HepG2 (cell line): ENCODE data around the gene C18orf63. TPM values are rescaled to one million over a fixed set of nuclear protein-coding genes. Genes with fewer than 3 reads are reported as not detected.
A peak's percentile ranks its signal among the peaks of the same experiment; 100 is the strongest.

Experiments used
- AKNA ChIP-seq: sonication (generic); formaldehyde crosslinking; IDR thresholded peaks from 2 replicates; pipeline ENCODE4 v1.4.0; 2020; ENCODE audit warnings: missing genetic modification reagents, borderline replicate concordance
- ELF3 ChIP-seq: IDR thresholded peaks from 2 replicates; pipeline ENCODE4 v1.6.1; 2016; ENCODE audit warnings: missing genetic modification reagents, missing compliant biosample characterization
- GABPA ChIP-seq, 2 experiments: IDR thresholded peaks; 2 replicates each; pipeline ENCODE4 v1.6.1; 2011 to 2016; ENCODE audit warnings: low read depth in 2 of 2, low read length in 1 of 2, missing biosample characterization in 1 of 2, missing genetic modification characterization in 1 of 2
- HBP1 ChIP-seq: IDR thresholded peaks from 2 replicates; pipeline ENCODE4 v1.6.1; 2016; ENCODE audit warnings: low read depth, control low read depth
- HMG20B ChIP-seq: conservative IDR thresholded peaks from 2 replicates; pipeline ENCODE4 v1.6.1; 2016; ENCODE audit warnings: missing genetic modification reagents, missing compliant biosample characterization
- HMGA1 ChIP-seq: sonication (generic); formaldehyde crosslinking; conservative IDR thresholded peaks from 2 replicates; pipeline ENCODE4 v1.4.0; 2020; ENCODE audit warnings: missing genetic modification reagents
- NR2F2 ChIP-seq: IDR thresholded peaks from 2 replicates; pipeline ENCODE4 v1.6.1; 2012; ENCODE audit warnings: low read depth, inconsistent platforms, borderline replicate concordance
- RBM39 ChIP-seq: fragments of 200-400 bp; formaldehyde crosslinking; IDR thresholded peaks from one replicate; pipeline ENCODE4 v1.6.1; 2018; ENCODE audit warnings: antibody characterized with exemption, mild to moderate bottlenecking, low read depth, low read length; ENCODE audit not compliant: poor library complexity, severe bottlenecking
- SIX4 ChIP-seq: sonication (generic); formaldehyde crosslinking; IDR thresholded peaks from 2 replicates; pipeline ENCODE4 v1.4.0; 2020; ENCODE audit warnings: missing genetic modification reagents
- SP140L ChIP-seq: sonication (generic); formaldehyde crosslinking; IDR thresholded peaks from 2 replicates; pipeline ENCODE4 v1.4.0; 2020; ENCODE audit warnings: missing genetic modification reagents, borderline replicate concordance
- SRSF4 ChIP-seq: fragments of 200-400 bp; formaldehyde crosslinking; IDR thresholded peaks from one replicate; pipeline ENCODE4 v1.6.1; 2018; ENCODE audit warnings: mild to moderate bottlenecking, low read depth, low read length, moderate library complexity; ENCODE audit not compliant: poor library complexity, severe bottlenecking
- TGIF2 ChIP-seq: IDR thresholded peaks from 2 replicates; pipeline ENCODE4 v1.6.1; 2016; ENCODE audit warnings: control low read depth, missing compliant biosample characterization
- YY1 ChIP-seq: IDR thresholded peaks from 2 replicates; pipeline ENCODE4 v1.6.1; 2011; ENCODE audit warnings: low read length, low read depth, moderate library complexity, mild to moderate bottlenecking; ENCODE audit not compliant: insufficient read depth, insufficient replicate concordance
- ZFP82 ChIP-seq: sonication (generic); formaldehyde crosslinking; IDR thresholded peaks from 2 replicates; pipeline ENCODE4 v1.5.1; 2020; ENCODE audit warnings: mild to moderate bottlenecking, missing genetic modification reagents, borderline replicate concordance
- ZFYVE20 ChIP-seq: sonication (generic); formaldehyde crosslinking; IDR thresholded peaks from 2 replicates; pipeline ENCODE4 v1.8.0; 2023; ENCODE audit warnings: low read depth, mild to moderate bottlenecking, moderate library complexity, missing genetic modification reagents, borderline replicate concordance
- ZMAT3 ChIP-seq: sonication (generic); formaldehyde crosslinking; conservative IDR thresholded peaks from 2 replicates; pipeline ENCODE4 v1.7.0; 2021; ENCODE audit warnings: missing genetic modification reagents
- ZNF546 ChIP-seq: sonication (generic); formaldehyde crosslinking; conservative IDR thresholded peaks from 2 replicates; pipeline ENCODE4 v1.8.1; 2023; ENCODE audit warnings: mild to moderate bottlenecking, missing genetic modification reagents
- ZNF549 ChIP-seq: sonication (generic); formaldehyde crosslinking; IDR thresholded peaks from 2 replicates; pipeline ENCODE4 v1.5.0; 2020; ENCODE audit warnings: missing genetic modification reagents
- ZNF687 ChIP-seq: sonication (generic); formaldehyde crosslinking; IDR thresholded peaks from 2 replicates; pipeline ENCODE4 v1.5.1; 2020; ENCODE audit warnings: mild to moderate bottlenecking, missing genetic modification reagents, moderate library complexity
- polyA plus RNA-seq, 8 experiments: library from polyadenylated mRNA; depleted of rRNA in 3 of 8; stranded (reverse) in 7 of 8; unstranded in 1 of 8; fragments of >200 nt; fragmentation: Illumina TruSeq in 4 of 8; extraction: Trizol in 4 of 8; gene quantifications; 2 replicates each; pipeline versions ENCODE4 v1.2.1 to v1.2.3, GENCODE V29; 2011 to 2016; ENCODE audit warnings: low read depth in 4 of 8, missing spikeins in 1 of 8, mixed read lengths in 1 of 8; ENCODE audit not compliant: insufficient read depth in 1 of 8
- total RNA-seq, 5 experiments: library from RNA; depleted of rRNA; stranded (reverse); fragments of >200 nt; fragmentation: Illumina TruSeq; extraction: Trizol; gene quantifications; 2 replicates each; pipeline ENCODE4 v1.2.3, GENCODE V29; 2016; ENCODE audit warnings: low read depth in 1 of 5

C18orf63 gene
- total and polyA plus RNA-seq, 2 of the 13 experiments (the other 11 are each of a cell fraction or from before 2014, with no cell fraction given) = 0.01 TPM; not detected in 1

GRCh38 chr18:74281980-74282754 lies 33.5 kb upstream of the C18orf63 start (continued):
- TF ChIP-seq ZFP82 (CRISPR knock-in tag) = no peak
- no peak for TF ChIP-seq SRSF4
- no peak for TF ChIP-seq GABPA (IDR thresholded peaks at IDR 0.05; ENCODE audit: low read depth, low read length)
- TF ChIP-seq GABPA (CRISPR knock-in tag; IDR thresholded peaks at IDR 0.05; ENCODE audit: low read depth) = no peak
- no peak for TF ChIP-seq ZNF549
- no peak for TF ChIP-seq SP140L (CRISPR knock-in tag)
- TF ChIP-seq TGIF2 (CRISPR knock-in tag) = no peak
- no peak for TF ChIP-seq AKNA (CRISPR knock-in tag)
- no peak for TF ChIP-seq SIX4 (CRISPR knock-in tag)
- no peak for TF ChIP-seq HMGA1 (CRISPR knock-in tag)
- TF ChIP-seq ZNF687 (CRISPR knock-in tag) = peak; percentile 95
- TF ChIP-seq ELF3 (CRISPR knock-in tag) = 0 out of 2 replicates have a peak, but pooled peaks have one; percentile 9
- TF ChIP-seq NR2F2 = no peak
- TF ChIP-seq ZFYVE20 (CRISPR knock-in tag) = no peak
- TF ChIP-seq HMG20B (CRISPR knock-in tag) = no peak
- no peak for TF ChIP-seq RBM39
- no peak for TF ChIP-seq ZNF546
- no peak for TF ChIP-seq HBP1
- TF ChIP-seq YY1 = no peak
- TF ChIP-seq ZMAT3 (CRISPR knock-in tag) = 0 out of 2 replicates have a peak, but pooled peaks have one; percentile 22
